Osteoblast (primary cell): Measurements from ENCODE around the gene SLC25A21. TPM values are rescaled to one million over a fixed set of nuclear protein-coding genes. Genes with fewer than 3 reads are reported as not detected.
A peak's percentile ranks its signal among the peaks of the same experiment; 100 is the strongest.

Experiments used
- DNase-seq: peaks from one replicate; pipeline ENCODE4 v3.0.0; 2011; ENCODE audit warnings: low spot score, mixed read lengths; ENCODE audit not compliant: insufficient read length; ENCODE audit errors: missing footprints
- H2AFZ ChIP-seq: 2 replicates; pipeline ENCODE4 v1.6.0; 2011; ENCODE audit warnings: mild to moderate bottlenecking, low read length
- H3K27ac ChIP-seq: 2 replicates; pipeline ENCODE4 v1.5.1; 2011; ENCODE audit warnings: mild to moderate bottlenecking, low read depth, low read length, moderate library complexity
- H3K27me3 ChIP-seq: 2 replicates; pipeline ENCODE4 v1.6.0; 2012; ENCODE audit warnings: mild to moderate bottlenecking, control low read depth, inconsistent platforms, low read length, moderate library complexity; ENCODE audit not compliant: insufficient read depth
- H3K36me3 ChIP-seq: 2 replicates; pipeline ENCODE4 v1.5.1; 2011; ENCODE audit warnings: mild to moderate bottlenecking, low read length, control low read depth, moderate library complexity; ENCODE audit not compliant: insufficient read depth
- H3K4me1 ChIP-seq: 2 replicates; pipeline ENCODE4 v1.5.1; 2011; ENCODE audit warnings: mild to moderate bottlenecking, low read length, control low read depth, moderate library complexity; ENCODE audit not compliant: insufficient read depth
- H3K4me2 ChIP-seq: 2 replicates; pipeline ENCODE4 v1.6.0; 2011; ENCODE audit warnings: mild to moderate bottlenecking, low read length; ENCODE audit not compliant: insufficient read depth
- H3K4me3 ChIP-seq: fragments of 200-600 bp; sonication (generic); 3 replicates; pipeline ENCODE4 v1.5.1; 2012; ENCODE audit warnings: mild to moderate bottlenecking, low read length, inconsistent platforms; ENCODE audit not compliant: insufficient read depth
- H3K79me2 ChIP-seq: 2 replicates; pipeline ENCODE4 v1.6.0; 2012; ENCODE audit warnings: mild to moderate bottlenecking, low read length, control low read depth, inconsistent platforms; ENCODE audit not compliant: insufficient read depth
- H3K9me3 ChIP-seq: 2 replicates; pipeline ENCODE4 v1.5.1; 2011; ENCODE audit warnings: low read depth, low read length, control low read depth
- H4K20me1 ChIP-seq: 2 replicates; pipeline ENCODE4 v1.6.0; 2012; ENCODE audit warnings: mild to moderate bottlenecking, low read length, control low read depth; ENCODE audit not compliant: insufficient read depth
- total RNA-seq: library from RNA; depleted of rRNA; stranded (reverse); fragments of >200 nt; gene quantifications from 2 replicates; pipeline ENCODE4 v1.2.3, GENCODE V29; 2012
- TF ChIP-seq, protein P1 (sequence below): IDR thresholded peaks from 2 replicates; pipeline ENCODE4 v1.5.1; 2011; ENCODE audit warnings: mild to moderate bottlenecking, low read depth, low read length, moderate library complexity; ENCODE audit errors: extremely low read depth

Gene SLC25A21
- total RNA-seq, 1 donor, result 0.72 TPM

DNA sequence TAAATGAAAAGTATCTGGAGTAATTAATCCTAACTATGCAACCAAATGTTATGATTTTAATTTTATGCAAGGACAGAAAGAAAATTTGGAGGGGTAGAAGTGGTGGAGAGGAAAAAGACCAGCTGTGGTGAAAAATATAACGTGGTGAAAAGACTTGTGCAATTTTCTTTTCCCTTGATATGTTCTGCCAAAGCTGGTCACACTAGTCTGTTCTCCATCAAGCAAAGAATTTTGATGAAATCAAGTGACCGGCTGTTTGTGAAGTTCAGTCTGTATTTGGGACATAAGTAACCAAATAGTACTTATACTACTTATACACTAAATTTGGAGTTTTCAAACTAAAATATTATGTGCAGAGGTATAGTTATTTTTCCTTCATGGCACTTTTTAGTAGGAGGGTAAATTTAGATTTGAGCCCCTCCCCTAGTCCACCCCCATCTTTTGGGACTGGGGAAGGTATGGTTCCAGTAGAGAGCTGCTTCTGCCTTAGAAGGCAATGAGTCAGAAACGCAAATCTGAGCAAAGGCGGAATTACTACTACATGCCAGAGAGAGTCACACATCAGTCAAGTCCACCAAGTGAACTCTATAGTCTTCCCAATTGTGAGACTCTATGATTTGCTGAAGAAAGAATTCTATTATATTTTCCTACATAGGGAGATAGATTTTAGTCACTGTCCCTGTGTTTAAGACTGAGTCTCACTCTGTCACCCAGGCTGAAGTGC, 229.7 kb downstream of the SLC25A21 start:
- no peak overlapping the region for H3K4me3 ChIP-seq
- TF ChIP-seq, protein P1, sequence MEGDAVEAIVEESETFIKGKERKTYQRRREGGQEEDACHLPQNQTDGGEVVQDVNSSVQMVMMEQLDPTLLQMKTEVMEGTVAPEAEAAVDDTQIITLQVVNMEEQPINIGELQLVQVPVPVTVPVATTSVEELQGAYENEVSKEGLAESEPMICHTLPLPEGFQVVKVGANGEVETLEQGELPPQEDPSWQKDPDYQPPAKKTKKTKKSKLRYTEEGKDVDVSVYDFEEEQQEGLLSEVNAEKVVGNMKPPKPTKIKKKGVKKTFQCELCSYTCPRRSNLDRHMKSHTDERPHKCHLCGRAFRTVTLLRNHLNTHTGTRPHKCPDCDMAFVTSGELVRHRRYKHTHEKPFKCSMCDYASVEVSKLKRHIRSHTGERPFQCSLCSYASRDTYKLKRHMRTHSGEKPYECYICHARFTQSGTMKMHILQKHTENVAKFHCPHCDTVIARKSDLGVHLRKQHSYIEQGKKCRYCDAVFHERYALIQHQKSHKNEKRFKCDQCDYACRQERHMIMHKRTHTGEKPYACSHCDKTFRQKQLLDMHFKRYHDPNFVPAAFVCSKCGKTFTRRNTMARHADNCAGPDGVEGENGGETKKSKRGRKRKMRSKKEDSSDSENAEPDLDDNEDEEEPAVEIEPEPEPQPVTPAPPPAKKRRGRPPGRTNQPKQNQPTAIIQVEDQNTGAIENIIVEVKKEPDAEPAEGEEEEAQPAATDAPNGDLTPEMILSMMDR, result no peak
- H3K36me3 ChIP-seq, result no peaks in the 10 kb centered on the region
- peaks cover 13% of the 10 kb centered on the region for H3K4me1 ChIP-seq
- no peak for DNase-seq
- no peaks in the 10 kb centered on the region for H3K27me3 ChIP-seq
- H3K27ac ChIP-seq, result no peak overlapping the region
- no peak overlapping the region for H3K4me2 ChIP-seq
- no peaks in the 10 kb centered on the region for H3K9me3 ChIP-seq
- H2AFZ ChIP-seq, result no peak overlapping the region
- no peaks in the 10 kb centered on the region for H4K20me1 ChIP-seq
- no peaks in the 10 kb centered on the region for H3K79me2 ChIP-seq

DNA sequence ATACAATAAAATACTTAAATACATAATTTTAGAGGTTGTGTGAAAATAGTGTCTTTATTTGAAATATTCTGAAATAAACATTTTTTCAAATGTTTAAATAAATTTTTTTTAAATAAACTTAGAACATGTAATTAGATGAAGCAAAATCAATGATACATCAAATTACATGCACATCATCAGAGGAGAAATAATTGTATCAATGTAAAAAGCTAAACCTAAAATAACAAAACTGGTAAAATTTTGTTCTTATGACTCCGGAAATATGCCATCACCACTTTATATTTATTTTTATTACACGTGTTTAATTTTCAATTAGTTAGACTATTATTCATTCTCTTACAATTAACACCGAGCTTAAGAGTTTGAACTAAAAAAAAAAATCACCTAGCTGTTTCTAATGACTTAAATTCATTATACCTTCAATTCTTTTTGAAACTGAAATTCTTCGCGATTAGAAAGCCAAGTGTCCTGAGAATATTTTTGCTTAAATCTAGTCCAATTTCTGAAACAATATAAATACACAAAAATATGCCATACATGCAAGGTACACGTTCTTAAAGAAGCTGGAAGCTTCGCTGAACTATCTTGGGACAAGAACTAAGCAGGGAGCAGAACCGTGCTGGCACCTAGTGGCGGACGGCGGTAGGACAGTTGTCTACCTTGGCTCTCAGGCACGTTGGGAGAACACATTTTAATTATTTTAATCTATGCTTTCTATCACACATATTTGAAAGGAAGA, 230.5 kb downstream of the SLC25A21 start:
- Histone ChIP-seq H3K27me3 (no peaks in the 10 kb centered on the region), H3K27ac (no peak overlapping the region), H3K4me2 (no peak overlapping the region), H3K9me3 (no peaks in the 10 kb centered on the region), H3K4me1 (peaks cover 13% of the 10 kb centered on the region), H3K79me2 (no peaks in the 10 kb centered on the region), H3K36me3 (no peaks in the 10 kb centered on the region), H3K4me3 (no peak overlapping the region), H4K20me1 (no peaks in the 10 kb centered on the region), H2AFZ (no peak overlapping the region)
- no peak for DNase-seq
- TF ChIP-seq, protein P1, result peak; percentile 97

DNA sequence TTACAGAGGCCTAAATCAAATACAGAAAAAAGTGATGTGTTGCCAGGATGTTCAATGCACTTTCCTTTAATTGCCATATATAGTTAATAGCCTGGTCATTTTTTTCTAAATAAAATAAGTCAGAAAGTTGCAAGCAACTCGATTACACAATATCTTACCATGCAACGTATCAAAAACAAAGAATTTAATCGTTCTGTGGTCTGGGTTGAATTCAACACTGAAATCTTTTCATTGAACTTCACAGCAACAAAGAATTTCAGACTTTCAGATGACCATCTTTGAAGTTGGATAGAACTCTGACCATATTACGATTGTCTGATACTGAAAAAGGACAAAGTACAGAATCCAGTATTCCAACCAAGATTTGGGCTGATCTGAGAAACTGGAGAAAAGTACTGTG, 231.9 kb downstream of the SLC25A21 start:
- no peak for DNase-seq
- H3K36me3 ChIP-seq, result no peaks in the 10 kb centered on the region
- no peaks in the 10 kb centered on the region for H4K20me1 ChIP-seq
- no peak overlapping the region for H3K27ac ChIP-seq
- TF ChIP-seq, protein P1, result no peak
- no peaks in the 10 kb centered on the region for H3K79me2 ChIP-seq
- no peak overlapping the region for H3K4me2 ChIP-seq
- H3K4me1 ChIP-seq, result peaks cover 13% of the 10 kb centered on the region
- H3K27me3 ChIP-seq, result no peaks in the 10 kb centered on the region
- H3K9me3 ChIP-seq, result no peaks in the 10 kb centered on the region
- no peak overlapping the region for H3K4me3 ChIP-seq
- no peak overlapping the region for H2AFZ ChIP-seq

DNA sequence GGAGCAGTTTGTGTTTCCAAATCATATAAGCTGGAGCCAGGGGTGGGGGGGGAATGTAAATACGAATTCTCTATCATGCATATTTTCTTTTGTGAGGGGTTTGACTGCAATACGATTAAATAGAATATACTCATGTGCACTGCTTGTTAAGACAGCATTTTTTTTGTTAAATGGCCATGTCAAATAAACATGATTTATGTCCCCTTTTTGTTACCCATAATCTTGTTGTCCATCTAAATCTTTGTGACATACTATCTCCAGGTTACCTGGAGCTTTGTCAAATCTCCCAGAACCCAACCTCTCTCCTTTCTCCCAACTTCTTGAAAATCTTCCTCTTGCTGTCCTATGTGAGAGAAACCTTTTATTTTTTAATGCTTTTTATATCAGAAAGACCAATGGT, 233.1 kb downstream of the SLC25A21 start:
- no peaks in the 10 kb centered on the region for H3K9me3 ChIP-seq
- H2AFZ ChIP-seq, result no peak overlapping the region
- H3K4me1 ChIP-seq, result peaks cover 6% of the 10 kb centered on the region
- no peak overlapping the region for H3K4me2 ChIP-seq
- no peak overlapping the region for H3K27ac ChIP-seq
- H3K79me2 ChIP-seq, result no peaks in the 10 kb centered on the region
- no peaks in the 10 kb centered on the region for H3K27me3 ChIP-seq
- TF ChIP-seq, protein P1, result no peak
- H4K20me1 ChIP-seq, result no peaks in the 10 kb centered on the region
- DNase-seq, result no peak
- H3K36me3 ChIP-seq, result no peaks in the 10 kb centered on the region
- H3K4me3 ChIP-seq, result no peak overlapping the region
